Right atrium auricular region (tissue), 2 donors: ENCODE results near the gene TPST2. TPM values are rescaled to one million over a fixed set of nuclear protein-coding genes. Genes with fewer than 3 reads are reported as not detected.

Experiments
- DNase-seq: peaks from one replicate; pipeline ENCODE4 v3.0.0-alpha.2; 2019; ENCODE audit warnings: low spot score
- H3K27ac ChIP-seq, 2 donors: fragments of 200-600 bp; sonication (generic); 1 replicate in 1 of 2; 2 replicates in 1 of 2; pipeline ENCODE4 v1.5.1; 2016 to 2019
- H3K27me3 ChIP-seq, 2 donors: fragments of 200-600 bp; sonication (generic); one replicate each; pipeline versions ENCODE4 v1.5.1 to v1.6.0; 2017 to 2019
- H3K36me3 ChIP-seq: fragments of 200-600 bp; sonication (generic); one replicate; pipeline ENCODE4 v1.5.1; 2016
- H3K4me1 ChIP-seq, 2 donors: fragments of 200-600 bp; sonication (generic); one replicate each; pipeline versions ENCODE4 v1.5.1 to v1.6.0; 2017 to 2019
- H3K4me3 ChIP-seq, 2 donors: fragments of 200-600 bp; sonication (generic); 1 replicate in 1 of 2; 2 replicates in 1 of 2; pipeline ENCODE4 v1.5.1; 2017 to 2019; ENCODE audit warnings: mild to moderate bottlenecking in 1 of 2, moderate library complexity in 1 of 2
- H3K9me3 ChIP-seq, 2 donors: fragments of 200-600 bp; sonication (generic); one replicate each; pipeline ENCODE4 v1.5.1; 2019
- CTCF ChIP-seq, 2 donors: fragments of 200-600 bp; sonication (generic); IDR thresholded peaks; one replicate each; pipeline ENCODE4 v1.5.1; 2019; ENCODE audit warnings: antibody characterized with exemption in 2 of 2
- total RNA-seq, 2 donors: library from RNA; depleted of rRNA; stranded (reverse); fragments of >200 nt; gene quantifications; one replicate each; pipeline ENCODE4 v1.1.0, GENCODE V29; 2016

TPST2 gene
- total RNA-seq, 2 donors from 2014 or later: 63.4 to 104 TPM

DNA sequence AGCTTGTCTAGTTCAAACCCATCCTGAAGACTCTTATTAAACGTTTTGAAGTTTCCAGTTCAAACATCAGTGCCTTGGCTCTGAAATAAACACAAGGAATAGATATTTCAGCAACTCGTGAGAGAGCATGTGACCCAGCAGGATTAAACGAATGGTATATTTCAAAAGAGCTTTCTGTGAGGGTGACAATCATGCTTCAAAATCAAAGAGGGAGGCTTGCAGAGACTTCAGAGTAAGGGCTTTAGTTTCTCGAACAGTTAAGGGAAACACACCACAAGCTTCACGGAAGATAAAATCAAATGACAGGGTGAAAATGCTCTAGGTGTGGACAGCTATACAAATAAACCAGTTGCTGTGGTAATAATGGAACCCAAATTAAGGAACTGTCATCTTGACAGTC is 107.8 kb downstream of the TPST2 start:
- H3K36me3 ChIP-seq: peaks cover 8% of the 10 kb centered on the region
- TF ChIP-seq CTCF (IDR thresholded peaks at IDR 0.05): no peak
- no peak for DNase-seq
- H3K4me3 ChIP-seq: no peak overlapping the region
- no peaks in the 10 kb centered on the region for H3K9me3 ChIP-seq
- H3K27ac ChIP-seq: no peak overlapping the region
- H3K4me1 ChIP-seq: peaks cover 0 to 53% of the 10 kb centered on the region in 2 donors
- no peaks in the 10 kb centered on the region for H3K27me3 ChIP-seq

- TF ChIP-seq CTCF (IDR thresholded peaks at IDR 0.05): no peak
- H3K4me1 ChIP-seq: peaks cover 0 to 53% of the 10 kb centered on the region in 2 donors
- H3K36me3 ChIP-seq: peaks cover 11% of the 10 kb centered on the region
- H3K9me3 ChIP-seq: no peaks in the 10 kb centered on the region
- H3K27me3 ChIP-seq: no peaks in the 10 kb centered on the region
- H3K27ac ChIP-seq: no peak overlapping the region
- no peak overlapping the region for H3K4me3 ChIP-seq
- no peak for DNase-seq
These were observed 108.2 kb downstream of the TPST2 start for GRCh38 chr22:26481694-26482093.

DNA sequence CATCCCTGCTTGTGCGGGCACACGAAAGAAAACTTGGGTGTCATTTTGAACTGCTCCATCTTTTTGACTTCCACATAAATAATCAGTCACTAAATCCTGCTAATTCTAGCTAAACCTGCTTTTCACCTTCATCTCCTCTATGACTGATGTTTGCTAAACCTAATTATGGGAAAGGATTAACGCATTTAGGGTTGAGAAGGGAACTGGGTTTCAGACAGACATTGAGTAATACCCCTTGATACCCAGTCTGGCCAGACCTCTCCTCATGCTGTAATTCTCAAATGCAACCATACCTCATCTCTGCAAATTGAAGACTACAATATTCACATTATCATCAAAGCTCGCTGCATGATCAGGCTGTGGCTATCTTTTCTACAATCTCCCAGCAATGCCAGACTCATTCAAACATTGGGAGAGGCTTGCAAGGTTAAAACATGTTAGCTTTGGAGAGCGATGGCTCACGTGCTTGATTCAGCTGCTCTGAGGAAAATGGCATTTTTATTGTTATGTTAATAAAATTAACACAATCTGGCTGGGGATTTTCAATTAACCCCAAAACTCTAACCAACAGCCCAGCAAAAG is 108.7 kb downstream of the TPST2 start:
- Histone ChIP-seq H3K36me3 (peaks cover 16% of the 10 kb centered on the region), H3K4me3 (no peak overlapping the region), H3K4me1 (peaks cover 0 to 53% of the 10 kb centered on the region in 2 donors), H3K27me3 (no peaks in the 10 kb centered on the region), H3K9me3 (no peaks in the 10 kb centered on the region), H3K27ac (no peak overlapping the region)
- DNase-seq: no peak
- TF ChIP-seq CTCF (IDR thresholded peaks at IDR 0.05): no peak

DNA sequence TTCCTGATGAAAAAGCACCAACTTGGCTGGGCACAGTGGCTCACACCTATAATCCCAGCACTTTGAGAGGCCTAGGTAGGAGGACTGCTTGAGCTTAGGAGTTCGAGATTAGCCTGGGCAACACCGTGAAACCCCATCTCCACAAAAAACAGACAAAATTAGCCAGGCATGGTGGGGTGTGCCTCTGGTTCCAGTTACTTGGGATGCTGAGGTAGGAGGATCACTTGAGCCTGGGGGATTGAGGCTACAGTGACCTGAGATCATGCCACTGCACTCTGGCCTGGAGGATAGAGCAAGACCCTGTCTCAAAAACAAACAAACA is 109.4 kb downstream of the TPST2 start:
- H3K9me3 ChIP-seq: no peaks in the 10 kb centered on the region
- no peak overlapping the region for H3K4me3 ChIP-seq
- H3K27me3 ChIP-seq: no peaks in the 10 kb centered on the region
- peaks cover 22% of the 10 kb centered on the region for H3K36me3 ChIP-seq
- peaks cover 0 to 53% of the 10 kb centered on the region in 2 donors for H3K4me1 ChIP-seq
- H3K27ac ChIP-seq: no peak overlapping the region
- DNase-seq: no peak
- TF ChIP-seq CTCF (IDR thresholded peaks at IDR 0.05): no peak

GRCh38 chr22:26479792-26480610 is 109.9 kb downstream of the TPST2 start:
- Histone ChIP-seq H3K4me3 (peak overlapping the region in 1 of 2 donors; percentile 13), H3K36me3 (peaks cover 27% of the 10 kb centered on the region), H3K27me3 (no peaks in the 10 kb centered on the region), H3K27ac (no peak overlapping the region), H3K9me3 (no peaks in the 10 kb centered on the region), H3K4me1 (peaks cover 0 to 48% of the 10 kb centered on the region in 2 donors)
- no peak for TF ChIP-seq CTCF (IDR thresholded peaks at IDR 0.05)
- DNase-seq: no peak
